Endodermal cell (in vitro differentiated cells): ENCODE data around the gene BCCIP. TPM values are rescaled to one million over a fixed set of nuclear protein-coding genes. Genes with fewer than 3 reads are reported as not detected.

Source experiments
- DNase-seq: peaks from one replicate; pipeline ENCODE4 v3.0.0-alpha.2; 2017
- H3K27ac ChIP-seq: 2 replicates; pipeline ENCODE4 v1.5.1; 2013; ENCODE audit warnings: mild to moderate bottlenecking, low read depth, low read length, moderate library complexity
- H3K27me3 ChIP-seq: 2 replicates; pipeline ENCODE4 v1.6.1; 2013; ENCODE audit warnings: mild to moderate bottlenecking, low read length, moderate library complexity; ENCODE audit not compliant: insufficient read depth, control insufficient read depth, poor library complexity, severe bottlenecking
- H3K36me3 ChIP-seq: 2 replicates; pipeline ENCODE4 v1.7.0; 2013; ENCODE audit warnings: mild to moderate bottlenecking, low read length, moderate library complexity; ENCODE audit not compliant: control insufficient read depth, insufficient read depth
- H3K4me1 ChIP-seq: one replicate; pipeline ENCODE4 v1.7.0; 2013; ENCODE audit warnings: low read length; ENCODE audit not compliant: control insufficient read depth, insufficient read depth
- H3K4me3 ChIP-seq: 2 replicates; pipeline ENCODE4 v1.5.1; 2013; ENCODE audit warnings: mild to moderate bottlenecking, low read length, moderate library complexity
- H3K9ac ChIP-seq: 2 replicates; pipeline ENCODE4 v1.6.1; 2013; ENCODE audit warnings: mild to moderate bottlenecking, low read length, moderate library complexity; ENCODE audit not compliant: poor library complexity, severe bottlenecking; ENCODE audit errors: extremely low read depth
- H3K9me3 ChIP-seq: 2 replicates; pipeline ENCODE4 v1.6.1; 2013; ENCODE audit warnings: mild to moderate bottlenecking, low read length, moderate library complexity; ENCODE audit not compliant: control insufficient read depth
- H3K27ac Mint-ChIP-seq: 2 replicates; pipeline ENCODE4 v1.8.0; 2020; ENCODE audit warnings: mixed read lengths
- H3K27me3 Mint-ChIP-seq: 2 replicates; pipeline ENCODE4 v1.8.0; 2021; ENCODE audit warnings: mild to moderate bottlenecking, mixed read lengths; ENCODE audit not compliant: insufficient read depth
- H3K36me3 Mint-ChIP-seq: 2 replicates; pipeline ENCODE4 v1.8.0; 2020; ENCODE audit warnings: low read depth, mixed read lengths
- H3K4me1 Mint-ChIP-seq: 2 replicates; pipeline ENCODE4 v1.8.0; 2020; ENCODE audit warnings: mixed read lengths
- H3K4me3 Mint-ChIP-seq: 2 replicates; pipeline ENCODE4 v1.8.0; 2020; ENCODE audit warnings: mild to moderate bottlenecking, moderate library complexity, mixed read lengths
- H3K9me3 Mint-ChIP-seq: 2 replicates; pipeline ENCODE4 v1.8.0; 2020; ENCODE audit warnings: mild to moderate bottlenecking, mixed read lengths
- WGBS, 2 experiments: methylation state at CpG; one replicate each; pipeline versions ENCODE4 v1.1.5 to v1.1.7; 2013; ENCODE audit warnings: missing lambda C conversion rate in 2 of 2, mixed read lengths in 1 of 2; ENCODE audit not compliant: insufficient coverage in 1 of 2, insufficient read length in 1 of 2; 5-methylcytosine and 5-hydroxymethylcytosine counted together
- total RNA-seq, 2 donors: library from RNA; stranded (reverse); fragmentation: NEBNext Ultra II Directional in 1 of 2; extraction: Animal tissue kit (Norgen Biotek cat#: 25700) in 1 of 2; gene quantifications; 2 replicates in 1 of 2; 3 replicates in 1 of 2; pipeline ENCODE4 v1.2.1, GENCODE V29; 2021
- TF ChIP-seq, protein P1 (sequence below): fragments of 200-600 bp; sonication (generic); conservative IDR thresholded peaks from 2 replicates; pipeline ENCODE4 v1.5.0; 2021; ENCODE audit warnings: antibody characterized with exemption, mild to moderate bottlenecking

BCCIP gene
- total RNA-seq, 2 donors from 2014 or later: 84.4 to 93.8 TPM

DNA sequence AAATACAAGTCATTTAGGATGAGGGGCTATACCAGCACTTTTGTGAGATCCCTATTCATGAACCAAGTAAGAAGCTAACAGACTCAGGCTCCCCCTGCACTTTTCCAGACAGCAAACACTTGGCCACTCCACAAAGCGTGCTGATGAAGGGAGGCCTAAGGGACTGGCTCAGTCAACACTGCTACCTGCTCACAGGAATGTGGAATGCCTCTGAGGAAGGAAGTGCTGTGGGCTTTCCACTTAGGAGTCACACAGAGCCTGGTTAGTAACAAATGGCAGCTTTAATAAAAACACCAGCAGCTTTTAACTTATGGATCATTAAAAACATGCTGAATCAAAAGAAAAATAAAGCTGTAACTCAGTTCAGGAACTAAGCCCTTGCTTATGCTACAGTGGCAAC lies 15.3 kb upstream of the BCCIP start:
- TF ChIP-seq, protein P1, sequence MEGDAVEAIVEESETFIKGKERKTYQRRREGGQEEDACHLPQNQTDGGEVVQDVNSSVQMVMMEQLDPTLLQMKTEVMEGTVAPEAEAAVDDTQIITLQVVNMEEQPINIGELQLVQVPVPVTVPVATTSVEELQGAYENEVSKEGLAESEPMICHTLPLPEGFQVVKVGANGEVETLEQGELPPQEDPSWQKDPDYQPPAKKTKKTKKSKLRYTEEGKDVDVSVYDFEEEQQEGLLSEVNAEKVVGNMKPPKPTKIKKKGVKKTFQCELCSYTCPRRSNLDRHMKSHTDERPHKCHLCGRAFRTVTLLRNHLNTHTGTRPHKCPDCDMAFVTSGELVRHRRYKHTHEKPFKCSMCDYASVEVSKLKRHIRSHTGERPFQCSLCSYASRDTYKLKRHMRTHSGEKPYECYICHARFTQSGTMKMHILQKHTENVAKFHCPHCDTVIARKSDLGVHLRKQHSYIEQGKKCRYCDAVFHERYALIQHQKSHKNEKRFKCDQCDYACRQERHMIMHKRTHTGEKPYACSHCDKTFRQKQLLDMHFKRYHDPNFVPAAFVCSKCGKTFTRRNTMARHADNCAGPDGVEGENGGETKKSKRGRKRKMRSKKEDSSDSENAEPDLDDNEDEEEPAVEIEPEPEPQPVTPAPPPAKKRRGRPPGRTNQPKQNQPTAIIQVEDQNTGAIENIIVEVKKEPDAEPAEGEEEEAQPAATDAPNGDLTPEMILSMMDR: no peak
- Mint-ChIP-seq H3K9me3 (no peaks in the 10 kb centered on the region), H3K36me3 (peaks cover 44% of the 10 kb centered on the region), H3K27ac (no peak overlapping the region), H3K4me1 (peaks cover 5% of the 10 kb centered on the region), H3K4me3 (no peak overlapping the region), H3K27me3 (no peaks in the 10 kb centered on the region)
- WGBS, 2 experiments: 89 to 100% methylated on average over 1 of the region's 1 CpG
- peaks cover 5% of the 10 kb centered on the region for H3K4me1 ChIP-seq
- H3K36me3 ChIP-seq: peaks cover 61% of the 10 kb centered on the region
- no peak overlapping the region for H3K27ac ChIP-seq
- no peak overlapping the region for H3K9ac ChIP-seq
- H3K27me3 ChIP-seq: no peaks in the 10 kb centered on the region
- H3K4me3 ChIP-seq: no peak overlapping the region
- no peak for DNase-seq
- H3K9me3 ChIP-seq: no peaks in the 10 kb centered on the region

DNA sequence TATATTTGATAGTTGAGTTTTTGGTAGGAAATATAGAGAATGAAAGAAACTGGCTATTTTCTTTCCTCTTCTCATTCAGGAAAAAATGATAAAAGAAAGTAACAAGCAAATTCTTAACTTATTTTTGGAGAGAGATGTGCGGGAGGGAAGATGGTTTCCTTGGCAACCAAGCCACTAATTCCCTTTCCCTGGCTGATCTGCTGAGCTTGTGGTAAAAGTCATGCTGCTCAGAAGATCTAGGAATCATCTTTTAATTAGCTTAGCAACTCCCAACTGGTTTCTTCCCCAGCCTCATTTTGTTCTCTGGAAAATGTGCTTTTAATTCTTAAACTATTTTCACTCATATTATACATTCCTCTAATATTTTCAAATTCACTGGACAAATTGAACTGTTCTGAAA lies 12.1 kb upstream of the BCCIP start:
- no peaks in the 10 kb centered on the region for H3K27me3 ChIP-seq
- peaks cover 54% of the 10 kb centered on the region for H3K36me3 ChIP-seq
- no peaks in the 10 kb centered on the region for H3K9me3 Mint-ChIP-seq
- 80 to 95% methylated on average over 1 of the region's 1 CpG for WGBS, 2 experiments
- no peak overlapping the region for H3K27ac ChIP-seq
- H3K4me3 ChIP-seq: no peak overlapping the region
- H3K4me1 Mint-ChIP-seq: peaks cover 3% of the 10 kb centered on the region
- no peak overlapping the region for H3K9ac ChIP-seq
- H3K27ac Mint-ChIP-seq: no peak overlapping the region
- H3K4me3 Mint-ChIP-seq: no peak overlapping the region
- H3K4me1 ChIP-seq: peaks cover 4% of the 10 kb centered on the region
- no peak for DNase-seq
- no peaks in the 10 kb centered on the region for H3K27me3 Mint-ChIP-seq
- H3K36me3 Mint-ChIP-seq: peaks cover 55% of the 10 kb centered on the region
- TF ChIP-seq, protein P1: no peak
- no peaks in the 10 kb centered on the region for H3K9me3 ChIP-seq

DNA sequence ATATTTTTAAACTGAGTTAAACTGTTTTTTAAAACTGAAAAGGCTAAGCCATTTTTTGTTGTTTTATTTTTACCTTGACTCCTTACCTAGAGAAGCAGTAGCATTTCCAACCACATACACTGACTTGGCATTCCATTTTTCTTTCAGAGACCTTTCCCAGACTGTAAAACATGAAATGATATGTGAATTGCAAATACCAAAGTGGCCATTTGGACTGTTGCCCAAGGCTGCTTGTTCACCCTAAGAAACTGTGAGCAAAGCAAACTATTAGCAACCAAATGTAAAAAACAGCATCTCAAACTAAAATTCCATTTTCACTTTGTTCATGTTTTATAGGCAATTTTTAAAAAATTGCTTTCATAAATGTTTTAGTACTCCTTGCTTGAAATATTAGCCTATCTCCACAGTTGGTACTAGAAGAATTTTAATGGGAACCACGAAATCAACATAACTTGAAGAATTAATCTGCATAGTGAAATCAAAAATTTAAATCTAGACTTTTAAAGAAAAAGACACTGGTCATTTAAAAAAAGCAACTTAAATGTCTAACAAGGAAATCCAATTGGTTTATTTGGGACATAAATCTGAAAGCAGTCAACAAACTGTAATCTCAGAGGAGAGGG lies 11.1 kb upstream of the BCCIP start:
- H3K36me3 ChIP-seq: peaks cover 50% of the 10 kb centered on the region
- peaks cover 50% of the 10 kb centered on the region for H3K36me3 Mint-ChIP-seq
- no peaks in the 10 kb centered on the region for H3K27me3 ChIP-seq
- H3K27ac ChIP-seq: no peak overlapping the region
- no peaks in the 10 kb centered on the region for H3K4me1 ChIP-seq
- TF ChIP-seq, protein P1: no peak
- H3K27me3 Mint-ChIP-seq: no peaks in the 10 kb centered on the region
- no peaks in the 10 kb centered on the region for H3K9me3 Mint-ChIP-seq
- no peak for DNase-seq
- H3K4me1 Mint-ChIP-seq: no peaks in the 10 kb centered on the region
- no peaks in the 10 kb centered on the region for H3K9me3 ChIP-seq
- no peak overlapping the region for H3K27ac Mint-ChIP-seq
- 58% methylated on average over 1 of the region's 1 CpG; no CpG with 5 or more reads in 1 of the 2 experiments for WGBS, 2 experiments
- H3K4me3 Mint-ChIP-seq: no peak overlapping the region
- no peak overlapping the region for H3K9ac ChIP-seq
- H3K4me3 ChIP-seq: no peak overlapping the region
